AML-193 (cell line): Measurements from ENCODE around the gene NIPBL.
"Not testable (repeated sequence)": the region's sequence is repeated elsewhere in the genome, so short reads cannot be mapped to it uniquely, and the experiment has no call there.

Experiments
- DNase-seq, 2 experiments: peaks; one replicate each; lab custom pipeline; 2025; lab: John Stamatoyannopoulos, UW

NIPBL gene

DNA sequence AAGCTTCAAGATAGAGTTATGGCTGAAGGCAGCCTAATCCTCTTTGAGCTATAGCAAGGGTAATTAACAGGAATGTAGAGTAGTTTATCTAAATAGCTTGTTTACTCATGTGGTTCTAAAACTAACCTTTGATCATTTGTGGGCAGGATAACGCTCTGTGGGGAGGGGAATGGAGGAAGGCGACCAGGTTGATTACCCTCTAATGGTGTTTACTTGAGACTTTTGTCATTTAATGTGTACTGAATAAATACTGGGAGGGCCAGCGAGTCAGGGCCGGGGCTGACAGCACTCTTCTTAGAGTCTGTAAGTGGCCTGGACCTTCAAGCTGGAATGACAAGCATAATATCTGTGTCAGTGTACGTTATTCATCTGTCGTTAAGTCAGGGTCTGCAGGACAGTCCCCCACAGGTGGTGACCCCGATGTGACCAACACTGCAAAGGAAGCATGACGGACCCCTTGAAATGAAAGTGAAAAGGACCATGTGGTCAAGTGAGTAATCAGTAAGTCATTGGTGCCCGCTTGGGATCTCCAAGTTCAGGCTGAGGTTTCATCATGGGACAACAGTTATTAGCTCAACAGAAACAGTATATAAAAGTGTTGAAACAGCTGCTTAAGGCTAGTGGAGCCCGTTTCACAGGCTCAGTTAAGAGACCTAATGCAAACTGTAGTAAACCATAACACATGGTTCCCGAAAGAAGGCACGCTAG is 210.1 kb downstream of the NIPBL start:
- DNase-seq: no peak

DNA sequence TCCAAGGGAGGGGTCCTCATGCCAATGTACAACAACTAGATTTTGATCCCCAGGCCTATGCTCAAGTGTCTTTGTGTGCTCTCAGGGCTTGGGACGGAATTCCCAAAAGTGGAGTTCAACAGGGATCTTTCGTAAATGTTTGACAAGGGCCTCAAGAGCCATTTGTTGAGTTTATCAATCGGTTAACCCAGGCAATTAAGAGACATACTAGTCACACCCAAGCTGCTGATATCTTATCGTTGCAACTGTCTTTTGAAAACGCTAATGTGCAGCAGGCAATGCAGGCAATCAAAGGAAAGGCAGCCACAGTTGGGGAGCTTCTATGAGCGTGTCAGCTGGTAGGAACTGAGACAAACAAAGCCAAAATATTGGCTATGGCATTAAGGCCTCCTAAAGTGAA is 211.4 kb downstream of the NIPBL start:
- no peak for DNase-seq

DNA sequence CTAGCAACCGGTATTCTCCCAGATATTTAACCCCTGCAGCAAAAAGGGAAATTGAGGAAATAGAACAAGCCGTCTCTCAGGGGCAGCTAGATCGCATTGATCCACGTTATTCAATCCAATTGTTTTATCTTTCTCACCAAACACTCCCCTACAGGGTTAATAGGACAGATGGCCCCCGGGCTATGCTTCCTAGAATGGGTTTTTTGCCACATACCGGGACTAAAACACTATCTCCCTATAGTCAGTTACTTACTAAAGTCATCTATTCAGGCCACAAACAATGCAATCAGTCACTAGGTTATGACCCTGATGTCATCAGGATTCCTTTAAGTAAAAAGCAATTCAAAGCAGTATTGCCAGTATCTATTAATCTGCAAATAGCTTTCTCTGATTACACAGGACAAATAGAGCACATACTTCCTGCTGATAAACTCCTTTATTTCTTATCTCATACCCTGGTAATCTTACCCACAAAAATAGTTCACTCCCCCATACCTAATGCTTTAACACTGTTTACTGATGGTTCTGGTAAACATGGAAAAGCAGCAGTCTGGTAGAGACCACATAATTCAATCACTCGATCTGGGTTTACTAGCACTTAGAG is 213.7 kb downstream of the NIPBL start:
- no peak for DNase-seq

DNA sequence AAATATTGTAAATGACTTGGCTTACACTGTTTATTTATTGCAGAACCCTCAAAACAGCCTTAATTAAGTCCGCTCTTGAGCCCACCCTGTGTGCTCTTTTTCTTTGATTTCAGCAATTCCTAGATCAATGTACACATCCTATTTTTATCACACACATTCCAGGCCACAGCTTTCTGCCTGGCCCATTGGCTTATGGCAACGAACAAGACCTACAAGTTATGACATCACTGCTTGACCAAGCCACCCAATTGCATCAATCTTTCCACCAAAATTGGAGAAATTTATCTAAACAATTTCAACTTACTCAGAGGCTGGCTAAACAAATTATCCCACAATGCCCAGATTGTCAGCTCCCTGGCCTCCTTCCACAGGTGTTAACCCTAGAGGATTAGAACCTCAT is 214.2 kb downstream of the NIPBL start:
- DNase-seq: no peak

DNA sequence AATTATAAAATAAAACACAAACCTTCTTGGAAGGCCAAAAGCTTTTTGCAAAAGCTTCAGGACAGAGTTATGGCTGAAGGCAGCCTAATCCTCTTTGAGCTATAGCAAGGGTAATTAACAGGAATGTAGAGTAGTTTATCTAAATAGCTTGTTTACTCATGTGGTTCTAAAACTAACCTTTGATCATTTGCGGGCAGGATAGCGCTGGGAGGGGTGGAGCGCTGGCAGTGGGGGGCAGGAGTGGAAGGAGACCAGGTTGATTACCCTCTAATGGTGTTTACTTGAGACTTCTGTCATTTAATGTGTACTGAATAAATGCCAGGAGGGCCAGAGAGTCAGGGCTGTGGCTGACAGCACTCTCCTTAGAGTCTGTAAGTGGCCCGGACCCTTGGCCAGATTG is 217.2 kb downstream of the NIPBL start:
- not testable (repeated sequence) for DNase-seq

DNA sequence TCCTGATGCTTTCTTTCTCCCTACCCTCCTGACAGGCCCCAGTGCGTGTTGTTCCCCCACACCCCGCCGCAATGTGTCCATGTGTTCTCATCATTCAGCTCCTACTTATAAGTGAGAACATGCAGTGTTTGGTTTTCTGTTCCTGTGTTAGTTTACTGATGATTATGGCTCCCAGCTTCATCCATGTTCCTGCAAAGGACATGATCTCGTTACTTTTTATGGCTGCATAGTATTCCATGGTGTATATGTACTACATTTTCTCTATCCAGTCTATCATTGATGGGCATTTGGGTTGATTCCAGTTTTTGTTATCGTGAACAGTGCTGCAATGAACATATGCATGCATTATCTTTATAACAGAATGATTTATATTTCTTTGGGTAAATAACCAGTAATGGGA is 222.7 kb downstream of the NIPBL start:
- DNase-seq: not testable (repeated sequence)

DNA sequence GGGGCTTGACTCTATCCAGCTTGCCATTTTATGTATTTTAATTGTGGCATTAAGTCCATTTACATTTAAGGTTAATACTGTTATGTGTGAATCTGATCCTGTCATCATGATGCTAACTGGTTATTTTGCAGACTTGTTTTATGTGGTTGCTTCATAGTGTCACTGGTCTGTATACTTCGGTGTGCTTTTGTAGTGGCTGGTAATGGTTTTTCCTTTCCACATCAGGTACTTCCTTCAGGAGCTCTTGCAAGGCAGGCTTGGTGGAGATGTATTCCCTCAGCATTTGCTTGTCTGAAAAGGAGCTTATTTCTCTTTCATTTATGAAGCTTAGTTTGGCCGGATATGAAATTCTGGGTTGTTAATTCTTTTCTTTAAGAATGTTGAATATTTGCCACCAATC is 226.7 kb downstream of the NIPBL start:
- DNase-seq: no peak

DNA sequence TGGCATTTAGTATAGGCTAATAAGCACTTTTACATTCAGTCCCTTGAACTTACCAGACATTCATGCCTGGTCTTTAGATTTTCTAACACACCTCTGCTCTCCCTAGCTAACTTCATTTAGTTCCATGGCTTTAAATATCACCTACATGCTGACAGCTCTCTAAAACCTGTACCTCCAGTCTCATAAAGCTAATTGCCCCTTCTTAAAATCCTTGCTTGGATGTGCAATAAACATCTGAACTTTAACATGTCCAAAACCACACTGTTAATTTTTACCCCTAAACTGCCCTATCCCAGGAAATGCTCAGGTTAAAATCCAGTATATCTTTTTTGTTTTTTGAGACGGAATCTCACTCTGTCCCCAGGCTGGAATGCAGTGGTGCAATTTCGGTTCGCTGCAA is 232.8 kb downstream of the NIPBL start:
- DNase-seq: no peak

DNA sequence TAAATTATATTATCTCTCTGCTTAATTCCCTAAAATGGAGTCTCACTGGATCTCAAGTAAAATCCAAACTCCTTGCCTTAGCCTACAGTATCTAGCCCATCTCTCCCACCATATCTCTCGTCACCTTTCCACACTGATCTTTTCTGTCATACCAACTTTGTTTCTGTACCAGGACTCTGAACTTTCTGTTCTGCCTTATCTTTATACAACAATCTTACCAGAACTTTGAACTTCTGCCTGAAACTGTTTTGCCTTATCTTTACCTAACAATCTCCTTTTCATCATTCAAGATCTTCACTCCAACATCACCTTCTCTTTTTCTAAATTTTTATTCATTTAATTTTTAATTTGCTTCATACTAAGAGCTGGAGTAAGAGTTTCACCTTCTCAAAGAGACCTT is 233.6 kb downstream of the NIPBL start:
- no peak for DNase-seq

DNA sequence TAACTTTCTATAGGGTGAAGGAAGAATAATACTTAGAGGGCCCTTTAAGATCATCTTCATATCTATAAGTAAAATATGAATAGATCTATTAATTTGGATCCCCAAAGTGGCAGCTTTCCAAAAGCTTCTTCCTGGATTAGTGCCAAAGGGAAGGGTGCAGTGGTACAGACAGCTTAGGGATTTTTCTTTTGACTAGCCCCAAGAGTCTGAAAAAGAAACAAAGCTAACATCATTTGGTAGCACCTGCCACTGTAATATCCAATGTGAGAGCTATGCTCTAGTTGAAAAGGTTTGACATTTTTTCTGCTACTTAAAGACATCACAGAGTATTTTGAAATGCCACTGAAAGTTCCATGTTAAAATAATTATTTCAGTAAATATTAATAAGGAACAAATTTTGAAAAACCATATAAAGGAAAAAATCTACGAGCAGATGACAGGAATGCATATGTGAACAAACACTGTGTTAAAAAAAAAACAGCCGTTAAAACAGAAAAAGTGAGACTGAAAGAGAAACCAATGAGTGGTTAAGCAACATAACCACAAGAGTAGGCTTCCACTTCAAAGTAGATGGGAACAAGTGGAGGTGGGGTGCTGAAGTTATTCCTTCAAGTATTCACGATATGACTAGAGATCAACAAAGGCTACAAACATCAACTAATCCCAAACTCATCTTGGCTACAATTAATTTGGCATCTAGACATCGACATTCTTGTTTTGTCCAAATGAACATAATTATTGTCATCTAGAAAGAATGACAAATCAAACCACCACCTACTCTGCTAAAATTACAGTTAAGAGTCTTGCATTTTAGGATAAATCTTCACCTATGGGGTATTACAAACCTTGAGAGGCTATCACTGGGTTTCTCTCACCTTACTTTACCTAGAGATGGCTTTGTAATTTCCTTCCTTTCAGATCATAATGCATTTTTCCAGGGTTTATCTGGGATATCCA is 235.1 kb downstream of the NIPBL start:
- peak; percentile 58 to 66 for DNase-seq

DNA sequence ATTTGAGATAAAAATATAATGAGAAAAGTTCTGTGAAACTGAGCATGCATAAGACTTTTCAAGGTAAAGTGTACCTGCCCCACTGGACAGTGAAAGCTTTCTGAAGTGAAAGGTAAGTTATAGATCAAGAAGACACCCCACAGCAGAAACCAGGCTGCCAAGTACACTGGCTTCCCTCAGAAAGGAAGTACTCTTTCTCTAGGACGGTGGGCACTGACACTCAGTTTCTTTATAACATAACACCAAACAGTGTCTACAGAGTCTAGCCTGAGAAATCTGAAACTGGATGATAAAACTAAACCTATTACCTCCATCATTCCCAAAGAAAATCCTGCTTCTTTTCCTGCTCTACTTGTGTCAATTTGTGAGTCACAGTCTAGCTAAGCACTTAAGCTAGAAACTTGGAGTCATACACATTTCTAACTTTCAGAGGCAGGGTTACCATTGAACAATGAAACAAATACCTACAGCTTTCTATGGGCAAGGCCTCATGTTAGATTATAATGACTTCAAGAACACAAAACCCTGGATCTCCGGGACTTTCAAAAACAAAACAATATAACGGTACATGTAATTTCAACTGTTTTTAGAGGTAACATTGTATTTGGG is 235.9 kb downstream of the NIPBL start:
- no peak for DNase-seq
